Measurements from ENCODE around the gene G6PC3.

Gene G6PC3

GRCh38 chr17:44124118-44124438 is 53.5 kb downstream of the G6PC3 start:
- TF ChIP-seq, protein P1, sequence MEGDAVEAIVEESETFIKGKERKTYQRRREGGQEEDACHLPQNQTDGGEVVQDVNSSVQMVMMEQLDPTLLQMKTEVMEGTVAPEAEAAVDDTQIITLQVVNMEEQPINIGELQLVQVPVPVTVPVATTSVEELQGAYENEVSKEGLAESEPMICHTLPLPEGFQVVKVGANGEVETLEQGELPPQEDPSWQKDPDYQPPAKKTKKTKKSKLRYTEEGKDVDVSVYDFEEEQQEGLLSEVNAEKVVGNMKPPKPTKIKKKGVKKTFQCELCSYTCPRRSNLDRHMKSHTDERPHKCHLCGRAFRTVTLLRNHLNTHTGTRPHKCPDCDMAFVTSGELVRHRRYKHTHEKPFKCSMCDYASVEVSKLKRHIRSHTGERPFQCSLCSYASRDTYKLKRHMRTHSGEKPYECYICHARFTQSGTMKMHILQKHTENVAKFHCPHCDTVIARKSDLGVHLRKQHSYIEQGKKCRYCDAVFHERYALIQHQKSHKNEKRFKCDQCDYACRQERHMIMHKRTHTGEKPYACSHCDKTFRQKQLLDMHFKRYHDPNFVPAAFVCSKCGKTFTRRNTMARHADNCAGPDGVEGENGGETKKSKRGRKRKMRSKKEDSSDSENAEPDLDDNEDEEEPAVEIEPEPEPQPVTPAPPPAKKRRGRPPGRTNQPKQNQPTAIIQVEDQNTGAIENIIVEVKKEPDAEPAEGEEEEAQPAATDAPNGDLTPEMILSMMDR (IDR thresholded peaks at IDR 0.05; ENCODE audit: low read length): no peak
- TF ChIP-seq EZH2 (optimal IDR thresholded peaks at IDR 0.05; ENCODE audit: low read depth, low read length) (no peak), EZH2phosphoT487 (IDR thresholded peaks at IDR 0.05; ENCODE audit: low read length) (no peak)
- peak overlapping the region; percentile 73 for H3K4me3 ChIP-seq (ENCODE audit: low read length)
- H3K79me2 ChIP-seq (ENCODE audit: low read length): peaks cover 42% of the 10 kb centered on the region
- H3K4me1 ChIP-seq (ENCODE audit: low read length): peaks cover 13% of the 10 kb centered on the region; the same call in 1 of the 2 replicates
- no peaks in the 10 kb centered on the region for H3K9me3 ChIP-seq (replicated peaks; ENCODE audit: insufficient read depth, low read length)
- DNase-seq: no peak
- peak overlapping the region; percentile 71 for H3K4me2 ChIP-seq (ENCODE audit: low read depth, low read length)
- no peaks in the 10 kb centered on the region for H3K9me2 ChIP-seq (replicated peaks; ENCODE audit: insufficient read depth, low read length)
- no peaks in the 10 kb centered on the region for H3K27me3 ChIP-seq (replicated peaks; ENCODE audit: insufficient read depth, low read length)
- H3K36me3 ChIP-seq (replicated peaks; ENCODE audit: insufficient read depth, low read length): no peaks in the 10 kb centered on the region
- no peaks in the 10 kb centered on the region for H3F3A ChIP-seq (ENCODE audit: insufficient read depth, low read length)
- H4K20me1 ChIP-seq (ENCODE audit: insufficient read depth, low read length): no peaks in the 10 kb centered on the region; the same call in 1 of the 2 replicates
- H2AFZ ChIP-seq (ENCODE audit: low read length): peak overlapping the region; percentile 60
- H3K9ac ChIP-seq (ENCODE audit: low read length): peak overlapping the region; percentile 75
- peak overlapping the region; percentile 46; the same call in 1 of the 2 replicates for H3K27ac ChIP-seq (ENCODE audit: low read length)

All from MM.1S (cell line).